Adrenal gland (tissue), 12 donors: Measurements from ENCODE around the gene HENMT1. TPM values are rescaled to one million over a fixed set of nuclear protein-coding genes. Genes with fewer than 3 reads are reported as not detected.

Experiments used
- DNase-seq, 7 donors: peaks; one replicate each; pipeline ENCODE4 v3.0.0-alpha.2; 2019 to 2020
- H3K27ac ChIP-seq, 5 donors: fragments of 200-600 bp; sonication (generic) in 4 of 5; 1 replicate in 3 of 5; 2 replicates in 2 of 5; pipeline versions ENCODE4 v1.5.1 to v1.8.0; 2016 to 2020; ENCODE audit warnings: mild to moderate bottlenecking in 1 of 5
- H3K27me3 ChIP-seq: fragments of 200-600 bp; 2 replicates; pipeline ENCODE4 v1.8.0; 2021
- H3K36me3 ChIP-seq, 2 donors: fragments of 200-600 bp; replicated peaks in 1 of 2; 1 replicate in 1 of 2; 2 replicates in 1 of 2; pipeline versions ENCODE4 v1.5.1 to v1.8.0; 2018 to 2022
- H3K4me1 ChIP-seq, 2 donors: fragments of 200-600 bp; replicated peaks in 1 of 2; 1 replicate in 1 of 2; 2 replicates in 1 of 2; pipeline versions ENCODE4 v1.5.1 to v1.8.0; 2018 to 2021
- H3K4me3 ChIP-seq, 4 donors: fragments of 200-600 bp; sonication (generic) in 3 of 4; one replicate each; pipeline ENCODE4 v1.5.1; 2016 to 2018
- H3K9me3 ChIP-seq, 3 donors: fragments of 200-600 bp; sonication (generic) in 1 of 3; replicated peaks in 1 of 3; 1 replicate in 2 of 3; 2 replicates in 1 of 3; pipeline versions ENCODE4 v1.5.1 to v1.8.0; 2016 to 2021
- CTCF ChIP-seq, 6 experiments: fragments of 450-650 bp in 4 of 6; fragments of 200-600 bp in 2 of 6; sonication (generic) in 1 of 6; IDR thresholded peaks; 1 replicate in 5 of 6; 2 replicates in 1 of 6; pipeline versions ENCODE4 v1.5.1 to v1.8.0; 2016 to 2021; ENCODE audit warnings: antibody characterized with exemption in 6 of 6, mild to moderate bottlenecking in 2 of 6, moderate library complexity in 1 of 6
- POLR2A ChIP-seq, 2 donors: fragments of 450-650 bp; IDR thresholded peaks; one replicate each; pipeline ENCODE4 v1.6.1; 2017; ENCODE audit warnings: antibody characterized with exemption in 2 of 2, mild to moderate bottlenecking in 2 of 2, moderate library complexity in 1 of 2
- WGBS, 4 donors: extraction: QIAGEN DNeasy Blood & Tissue Kit in 2 of 4; methylation state at CpG; one replicate each; pipeline versions ENCODE4 v1.1.5 to v1.1.7; 2013 to 2017; 5-methylcytosine and 5-hydroxymethylcytosine counted together
- intact Hi-C, 2 donors: fragments of 100-400 bp; cut with DNase I; formaldehyde crosslinking; loops; one replicate each; pipeline versions ENCODE4 v1.14.1 to v1.15.0; 2022 to 2023
- polyA plus RNA-seq, 3 donors: library from polyadenylated mRNA; stranded (reverse); fragments of 200-250 nt in 2 of 3; fragments of 350-450 nt in 1 of 3; fragmentation: Illumina TruSeq in 1 of 3; extraction: RNeasy Lipid Tissue Mini Kit (QIAGEN cat#74804) in 1 of 3; gene quantifications; one replicate each; pipeline ENCODE4 v1.2.3, GENCODE V29; 2013 to 2014
- total RNA-seq, 9 donors: library from RNA; depleted of rRNA in 4 of 9; stranded (reverse); fragments of >200 nt in 4 of 9; fragments of 120-200 nt in 1 of 9; fragmentation: NEBNext Ultra II Directional in 1 of 9; extraction: Animal tissue kit (Norgen Biotek cat#: 25700) in 1 of 9; gene quantifications; one replicate each; pipeline versions ENCODE4 v1.1.0 to v1.2.4, GENCODE V29; 2013 to 2023
- donor health status: healthy with polysubstance abuse.
- donor health status: Bipolar disorder and iron deficiency.
- donor health status: DM: yes; HTN: yes; CAD: no.
- donor health status: DM: no; HTN: no; CAD: no.
- donor health status: DM: no; HTN: no; CAD: no.
- donor health status: DM: yes; HTN: yes; CAD: no.

Gene HENMT1
- total and polyA plus RNA-seq, 12 donors, result 1.2 to 22.2 (median 3.4) TPM

DNA sequence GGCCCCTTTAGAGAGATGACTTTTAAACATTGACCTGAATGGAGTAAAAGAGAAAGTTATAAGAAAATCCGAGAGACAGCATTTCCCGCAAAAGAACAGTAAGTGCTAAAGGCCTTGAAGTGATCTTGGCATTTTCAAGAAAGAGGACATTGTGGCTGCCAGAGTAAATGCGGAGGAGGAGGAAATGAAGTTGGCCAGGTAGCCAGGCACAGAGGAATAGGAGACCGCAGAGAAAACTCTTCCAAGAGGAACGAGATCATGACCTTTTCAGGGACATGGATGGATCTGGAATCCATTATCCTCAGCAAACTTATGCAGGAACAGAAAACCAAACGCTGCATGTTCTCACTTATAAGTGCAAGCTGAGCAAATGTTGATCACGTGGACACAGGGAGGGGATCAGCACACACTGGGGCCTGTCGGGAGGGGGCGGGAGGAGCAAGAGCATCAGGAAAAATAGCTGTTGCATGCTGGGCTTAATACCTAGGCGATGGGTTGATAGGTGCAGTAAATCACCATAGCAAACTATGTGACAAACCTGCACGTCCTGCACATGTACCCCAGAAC lies 51.3 kb downstream of the HENMT1 start:
- 66 to 73% (median 70%) methylated on average over 11 of the region's 11 CpGs for WGBS, 4 donors
- H3K36me3 ChIP-seq, result peaks cover 0 to 9% of the 10 kb centered on the region in 2 donors
- no peaks in the 10 kb centered on the region for H3K9me3 ChIP-seq
- intact Hi-C loops, result no loop called here
- no peak overlapping the region for H3K4me3 ChIP-seq
- H3K4me1 ChIP-seq, result no peaks in the 10 kb centered on the region
- no peaks in the 10 kb centered on the region for H3K27me3 ChIP-seq
- DNase-seq, result no peak
- H3K27ac ChIP-seq, result no peak overlapping the region
- TF ChIP-seq CTCF (IDR thresholded peaks at IDR 0.05), result no peak
- TF ChIP-seq POLR2A (IDR thresholded peaks at IDR 0.05), result no peak

GRCh38 chr1:108606478-108606877 lies 54.4 kb downstream of the HENMT1 start:
- no peaks in the 10 kb centered on the region for H3K27me3 ChIP-seq
- H3K36me3 ChIP-seq, result no peaks in the 10 kb centered on the region
- no peaks in the 10 kb centered on the region for H3K4me1 ChIP-seq
- intact Hi-C loops, result no loop called here
- H3K27ac ChIP-seq, result no peak overlapping the region
- no peak for DNase-seq
- no peak overlapping the region for H3K4me3 ChIP-seq
- no peaks in the 10 kb centered on the region for H3K9me3 ChIP-seq
- TF ChIP-seq POLR2A (IDR thresholded peaks at IDR 0.05) (no peak), CTCF (IDR thresholded peaks at IDR 0.05) (no peak)

DNA sequence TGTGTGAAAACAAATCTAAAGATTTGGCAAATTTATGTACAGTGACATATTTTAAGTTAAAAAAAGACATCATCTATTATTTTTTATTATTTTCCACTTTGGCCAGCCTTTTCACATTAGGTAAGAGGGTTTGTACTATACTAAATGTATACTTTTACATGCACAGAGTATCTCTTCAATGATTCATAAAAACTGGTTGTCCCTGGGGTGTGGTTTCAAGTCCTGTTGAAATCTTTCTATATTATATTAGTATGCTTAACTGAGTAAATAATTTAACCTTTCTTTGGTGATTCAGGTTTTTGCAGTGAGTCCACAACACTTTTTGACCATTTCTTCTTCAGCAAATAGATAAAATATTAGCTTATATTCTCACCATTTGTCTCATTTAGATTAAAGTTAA lies 55.3 kb downstream of the HENMT1 start:
- Histone ChIP-seq H3K4me1 (peaks cover 0 to 3% of the 10 kb centered on the region in 2 donors), H3K9me3 (no peaks in the 10 kb centered on the region), H3K27me3 (no peaks in the 10 kb centered on the region), H3K27ac (no peak overlapping the region), H3K36me3 (no peaks in the 10 kb centered on the region), H3K4me3 (no peak overlapping the region)
- intact Hi-C loops, result no loop called here
- no peak for TF ChIP-seq CTCF (IDR thresholded peaks at IDR 0.05)
- no peak for TF ChIP-seq POLR2A (IDR thresholded peaks at IDR 0.05)
- DNase-seq, result no peak

DNA sequence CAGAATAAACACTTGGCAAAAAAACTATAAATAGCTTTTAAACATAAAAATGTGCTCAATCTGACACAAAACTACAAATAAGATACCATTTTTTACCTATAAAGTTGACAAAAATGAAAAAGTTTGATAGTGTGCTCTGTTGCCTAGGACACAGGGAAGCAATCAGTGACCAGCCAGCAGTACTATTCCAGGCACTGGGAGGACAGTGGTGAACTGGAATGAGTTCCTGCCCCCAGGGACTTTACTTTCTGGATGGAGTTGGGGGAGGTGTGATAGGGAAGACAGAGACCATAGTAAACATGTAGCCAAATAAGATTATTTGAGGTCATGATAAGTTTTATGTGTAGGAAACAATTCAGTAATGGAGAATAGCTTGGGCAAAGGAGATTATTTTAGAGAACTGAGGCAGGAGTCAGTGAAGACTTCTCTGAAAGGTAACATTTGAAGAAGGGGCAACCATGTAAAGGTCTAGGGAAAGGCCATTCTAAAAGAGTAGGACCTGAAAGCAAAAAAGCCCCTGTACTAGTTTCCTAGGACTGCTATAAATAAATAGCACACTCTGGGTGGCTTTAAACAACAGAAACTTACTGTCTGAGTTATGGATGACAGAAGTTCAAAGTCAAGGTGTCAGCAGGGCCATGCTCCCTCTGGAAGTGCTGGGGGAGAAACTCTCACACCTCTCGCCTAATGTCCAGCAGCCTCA lies 59.0 kb downstream of the HENMT1 start:
- intact Hi-C loops, result no loop called here
- TF ChIP-seq CTCF (IDR thresholded peaks at IDR 0.05), result no peak
- no peak for TF ChIP-seq POLR2A (IDR thresholded peaks at IDR 0.05)
- 92 to 100% (median 99%) methylated on average over 1 of the region's 1 CpG for WGBS, 4 donors
- no peak for DNase-seq
- H3K4me3 ChIP-seq, result no peak overlapping the region
- H3K27ac ChIP-seq, result no peak overlapping the region
- H3K4me1 ChIP-seq, result peaks cover 0 to 12% of the 10 kb centered on the region in 2 donors
- no peaks in the 10 kb centered on the region for H3K9me3 ChIP-seq
- H3K27me3 ChIP-seq, result no peaks in the 10 kb centered on the region
- H3K36me3 ChIP-seq, result no peaks in the 10 kb centered on the region
